Trophoblast cell (in vitro differentiated cells and primary cell): ENCODE data around the gene CD33.

ENCODE experiments used
- DNase-seq, 2 donors: peaks; one replicate each; pipeline ENCODE4 v3.0.0-alpha.2; 2016
- H2AFZ ChIP-seq: 2 replicates; pipeline ENCODE4 v1.6.1; 2013; ENCODE audit warnings: low read length, moderate library complexity, mild to moderate bottlenecking; ENCODE audit not compliant: insufficient read depth, poor library complexity
- H2AK5ac ChIP-seq: 2 replicates; pipeline ENCODE4 v1.6.1; 2013; ENCODE audit warnings: mild to moderate bottlenecking, low read length
- H2BK120ac ChIP-seq: 2 replicates; pipeline ENCODE4 v1.6.1; 2013; ENCODE audit warnings: low read length, mild to moderate bottlenecking, moderate library complexity; ENCODE audit not compliant: insufficient read depth, poor library complexity
- H2BK12ac ChIP-seq: 2 replicates; pipeline ENCODE4 v1.6.1; 2013; ENCODE audit warnings: mild to moderate bottlenecking, low read length, moderate library complexity
- H2BK5ac ChIP-seq: 2 replicates; pipeline ENCODE4 v1.6.1; 2013; ENCODE audit warnings: low read length, low read depth, moderate library complexity, mild to moderate bottlenecking; ENCODE audit not compliant: poor library complexity
- H3K14ac ChIP-seq: 2 replicates; pipeline ENCODE4 v1.6.1; 2013; ENCODE audit warnings: mild to moderate bottlenecking, low read length
- H3K18ac ChIP-seq: 2 replicates; pipeline ENCODE4 v1.6.1; 2013; ENCODE audit warnings: mild to moderate bottlenecking, low read length
- H3K23ac ChIP-seq: 2 replicates; pipeline ENCODE4 v1.6.1; 2013; ENCODE audit warnings: low read length
- H3K27ac ChIP-seq: 2 replicates; pipeline ENCODE4 v1.5.1; 2013; ENCODE audit warnings: low read depth, mild to moderate bottlenecking, inconsistent platforms, low read length, moderate library complexity
- H3K27me3 ChIP-seq: 2 replicates; pipeline ENCODE4 v1.6.1; 2013; ENCODE audit warnings: inconsistent platforms, mild to moderate bottlenecking, low read length, moderate library complexity; ENCODE audit not compliant: insufficient read depth
- H3K36me3 ChIP-seq, 2 experiments: 1 replicate in 1 of 2; 2 replicates in 1 of 2; pipeline ENCODE4 v1.6.1; 2013; ENCODE audit warnings: low read length in 2 of 2, mild to moderate bottlenecking in 2 of 2, moderate library complexity in 1 of 2; ENCODE audit not compliant: insufficient read depth in 2 of 2, control insufficient read depth in 1 of 2
- H3K4ac ChIP-seq: 2 replicates; pipeline ENCODE4 v1.6.1; 2013; ENCODE audit warnings: low read depth, mild to moderate bottlenecking, low read length, moderate library complexity
- H3K4me1 ChIP-seq, 2 experiments: 1 replicate in 1 of 2; 2 replicates in 1 of 2; pipeline ENCODE4 v1.6.1; 2013; ENCODE audit warnings: low read length in 2 of 2, mild to moderate bottlenecking in 2 of 2, moderate library complexity in 1 of 2; ENCODE audit not compliant: insufficient read depth in 2 of 2, control insufficient read depth in 1 of 2
- H3K4me2 ChIP-seq: 2 replicates; pipeline ENCODE4 v1.6.1; 2013; ENCODE audit warnings: inconsistent platforms, mild to moderate bottlenecking, low read length, moderate library complexity
- H3K4me3 ChIP-seq: 2 replicates; pipeline ENCODE4 v1.5.1; 2013; ENCODE audit warnings: mild to moderate bottlenecking, low read depth, low read length, inconsistent platforms
- H3K79me1 ChIP-seq: one replicate; pipeline ENCODE4 v1.6.1; 2013; ENCODE audit warnings: low read length
- H3K79me2 ChIP-seq: 2 replicates; pipeline ENCODE4 v1.6.1; 2013; ENCODE audit warnings: low read length, mild to moderate bottlenecking; ENCODE audit not compliant: control insufficient read depth, insufficient read depth, poor library complexity
- H3K9ac ChIP-seq: 2 replicates; pipeline ENCODE4 v1.6.1; 2013; ENCODE audit warnings: mild to moderate bottlenecking, low read length
- H3K9me3 ChIP-seq: 2 replicates; pipeline ENCODE4 v1.6.1; 2013; ENCODE audit warnings: low read depth, mild to moderate bottlenecking, control low read depth, inconsistent platforms, low read length; ENCODE audit not compliant: insufficient read depth
- H4K12ac ChIP-seq: 2 replicates; pipeline ENCODE4 v1.6.1; 2013; ENCODE audit warnings: low read depth, mild to moderate bottlenecking, low read length, moderate library complexity
- H4K8ac ChIP-seq: 2 replicates; pipeline ENCODE4 v1.6.1; 2013; ENCODE audit warnings: low read depth, mild to moderate bottlenecking, low read length, moderate library complexity
- H4K91ac ChIP-seq: one replicate; pipeline ENCODE4 v1.6.1; 2013; ENCODE audit warnings: low read depth, mild to moderate bottlenecking, low read length, moderate library complexity
- WGBS: extraction: QIAGEN DNeasy Blood & Tissue Kit; methylation state at CpG from one replicate; pipeline ENCODE4 v1.1.7; 2013; ENCODE audit warnings: missing lambda C conversion rate; ENCODE audit not compliant: insufficient read length, insufficient coverage; ENCODE audit errors: extremely low coverage; 5-methylcytosine and 5-hydroxymethylcytosine counted together

CD33 gene

GRCh38 chr19:51257471-51257870 is 32.6 kb downstream of the CD33 start:
- no peaks in the 10 kb centered on the region for H3K36me3 ChIP-seq
- no peaks in the 10 kb centered on the region for H3K79me2 ChIP-seq
- no peak overlapping the region for H3K14ac ChIP-seq
- no peak overlapping the region for H4K91ac ChIP-seq
- H3K23ac ChIP-seq = no peak overlapping the region
- no peaks in the 10 kb centered on the region for H3K9me3 ChIP-seq
- H3K4me1 ChIP-seq = no peaks in the 10 kb centered on the region
- H2AK5ac ChIP-seq = no peak overlapping the region
- H3K4ac ChIP-seq = no peak overlapping the region
- H3K27ac ChIP-seq = no peak overlapping the region
- no peak overlapping the region for H2BK5ac ChIP-seq
- H4K12ac ChIP-seq = no peak overlapping the region
- WGBS = no CpG with 5 or more reads among the region's 2 CpGs
- no peaks in the 10 kb centered on the region for H3K27me3 ChIP-seq
- H3K4me3 ChIP-seq = no peak overlapping the region
- no peak overlapping the region for H3K4me2 ChIP-seq
- H2BK120ac ChIP-seq = no peak overlapping the region
- H2BK12ac ChIP-seq = no peak overlapping the region
- DNase-seq = peak in 1 of 2 donors; percentile 58
- H4K8ac ChIP-seq = no peak overlapping the region
- H3K9ac ChIP-seq = no peak overlapping the region
- no peak overlapping the region for H2AFZ ChIP-seq
- no peaks in the 10 kb centered on the region for H3K79me1 ChIP-seq
- H3K18ac ChIP-seq = no peak overlapping the region

DNA sequence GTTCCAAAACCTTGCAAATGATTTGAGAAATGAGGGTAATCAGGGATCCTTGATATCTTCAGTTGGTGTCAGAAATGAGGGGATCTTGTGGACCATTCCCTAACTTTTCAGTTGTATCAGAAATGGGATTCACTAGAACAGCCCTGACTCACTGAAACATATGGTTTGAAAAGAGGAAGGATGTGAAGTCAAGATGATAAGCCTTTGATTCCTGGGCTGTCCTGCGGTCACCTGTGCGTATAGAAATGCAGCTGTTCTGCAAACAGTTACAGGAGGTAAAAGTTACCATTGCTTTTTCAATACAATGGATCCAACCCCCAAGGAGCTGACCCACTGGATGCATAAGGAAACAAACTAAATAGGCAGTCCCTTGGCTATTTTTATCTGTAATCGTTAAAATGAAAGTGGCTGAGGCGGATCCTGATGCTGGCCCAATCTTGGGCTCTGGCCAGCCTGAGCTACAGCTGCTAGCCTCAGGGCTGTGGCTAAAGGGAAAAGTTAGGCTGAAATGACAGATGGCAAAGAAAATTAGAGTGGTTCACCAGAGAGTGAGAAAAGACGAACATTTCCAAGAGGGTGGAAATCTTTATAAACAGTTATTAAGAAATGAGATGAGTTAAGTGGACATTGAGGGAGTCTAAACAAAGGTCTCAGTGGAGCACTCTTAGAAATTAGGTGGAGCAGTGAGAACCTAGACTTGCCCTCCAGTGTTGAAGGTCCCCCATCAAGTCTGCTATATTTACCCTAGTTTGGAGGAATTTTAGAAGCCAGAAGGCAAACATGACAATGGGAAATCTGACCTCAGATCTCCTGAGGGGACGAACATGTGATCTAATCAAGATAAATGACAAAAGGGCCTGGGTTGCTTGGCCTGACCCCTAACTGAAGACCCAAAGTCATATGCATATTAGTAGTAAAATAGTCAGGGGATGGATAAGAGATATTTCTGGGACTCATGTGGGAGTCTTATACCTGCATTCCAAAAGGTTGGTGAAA is 33.6 kb downstream of the CD33 start:
- H2BK5ac ChIP-seq = no peak overlapping the region
- no peak overlapping the region for H3K9ac ChIP-seq

GRCh38 chr19:51259348-51260245 is 34.7 kb downstream of the CD33 start:
- no peaks in the 10 kb centered on the region for H3K27me3 ChIP-seq
- H3K18ac ChIP-seq = no peak overlapping the region
- no peak overlapping the region for H3K27ac ChIP-seq
- peak; percentile 47 to 62 for DNase-seq
- no peak overlapping the region for H4K12ac ChIP-seq
- H3K36me3 ChIP-seq = no peaks in the 10 kb centered on the region
- H3K4me2 ChIP-seq = no peak overlapping the region
- no peak overlapping the region for H4K8ac ChIP-seq
- no peak overlapping the region for H4K91ac ChIP-seq
- no CpG with 5 or more reads among the region's 5 CpGs for WGBS
- no peak overlapping the region for H3K9ac ChIP-seq
- H3K14ac ChIP-seq = no peak overlapping the region
- H2BK120ac ChIP-seq = no peak overlapping the region
- no peaks in the 10 kb centered on the region for H3K79me1 ChIP-seq
- no peak overlapping the region for H2BK5ac ChIP-seq
- no peaks in the 10 kb centered on the region for H3K4me1 ChIP-seq
- no peaks in the 10 kb centered on the region for H3K79me2 ChIP-seq
- H3K4ac ChIP-seq = no peak overlapping the region
- H2AFZ ChIP-seq = no peak overlapping the region
- H3K4me3 ChIP-seq = no peak overlapping the region
- no peak overlapping the region for H2AK5ac ChIP-seq
- H3K9me3 ChIP-seq = no peaks in the 10 kb centered on the region
- H2BK12ac ChIP-seq = no peak overlapping the region
- no peak overlapping the region for H3K23ac ChIP-seq

More for the DNA sequence above, 33.6 kb downstream of the CD33 start:
- Histone ChIP-seq H3K18ac (no peak overlapping the region), H3K4me3 (no peak overlapping the region), H3K79me1 (no peaks in the 10 kb centered on the region), H3K23ac (no peak overlapping the region), H3K36me3 (no peaks in the 10 kb centered on the region), H3K27me3 (no peaks in the 10 kb centered on the region), H2AFZ (no peak overlapping the region), H2BK12ac (no peak overlapping the region), H4K12ac (no peak overlapping the region), H3K4me1 (no peaks in the 10 kb centered on the region), H2AK5ac (no peak overlapping the region), H3K14ac (no peak overlapping the region), H3K9me3 (no peaks in the 10 kb centered on the region), H3K4ac (no peak overlapping the region), H3K27ac (no peak overlapping the region), H3K79me2 (no peaks in the 10 kb centered on the region), H2BK120ac (no peak overlapping the region), H3K4me2 (no peak overlapping the region), H4K8ac (no peak overlapping the region), H4K91ac (no peak overlapping the region)
- WGBS = no CpG with 5 or more reads among the region's 6 CpGs
- DNase-seq = no peak

GRCh38 chr19:51263808-51264207 is 38.9 kb downstream of the CD33 start:
- no peaks in the 10 kb centered on the region for H3K36me3 ChIP-seq
- no peak overlapping the region for H4K12ac ChIP-seq
- no CpG with 5 or more reads among the region's 4 CpGs for WGBS
- no peaks in the 10 kb centered on the region for H3K79me2 ChIP-seq
- no peak overlapping the region for H3K9ac ChIP-seq
- H2AFZ ChIP-seq = no peak overlapping the region
- H3K4me3 ChIP-seq = no peak overlapping the region
- H2BK12ac ChIP-seq = no peak overlapping the region
- H2AK5ac ChIP-seq = no peak overlapping the region
- no peak overlapping the region for H4K8ac ChIP-seq
- H4K91ac ChIP-seq = no peak overlapping the region
- H3K4ac ChIP-seq = no peak overlapping the region
- no peak overlapping the region for H2BK120ac ChIP-seq
- no peaks in the 10 kb centered on the region for H3K27me3 ChIP-seq
- no peak overlapping the region for H3K27ac ChIP-seq
- peaks cover 0 to 5% of the 10 kb centered on the region in 2 experiments for H3K4me1 ChIP-seq
- H2BK5ac ChIP-seq = no peak overlapping the region
- H3K18ac ChIP-seq = no peak overlapping the region
- H3K14ac ChIP-seq = no peak overlapping the region
- H3K4me2 ChIP-seq = no peak overlapping the region
- no peak overlapping the region for H3K23ac ChIP-seq
- H3K79me1 ChIP-seq = no peaks in the 10 kb centered on the region
- DNase-seq = no peak
- peaks cover 4% of the 10 kb centered on the region for H3K9me3 ChIP-seq
